HCT116 (cell line): ENCODE measurements around the gene SV2A. TPM values are rescaled to one million over a fixed set of nuclear protein-coding genes. Genes with fewer than 3 reads are reported as not detected.
"Not testable (repeated sequence)": the region's sequence is repeated elsewhere in the genome, so short reads cannot be mapped to it uniquely, and the experiment has no call there.

Experiments used
- ATAC-seq: fragments of 200-7000 bp; cut with Tn5 transposase; 2 replicates; pipeline ENCODE4 v1.9.1; 2020; ENCODE audit warnings: mild to moderate bottlenecking, moderate library complexity
- BruUV-seq: library from RNA; stranded (reverse); fragments of 400-500 nt; replicated peaks from 2 replicates; lab custom pipeline; 2021; lab: Mats Ljungman, UMichigan
- CTCF ChIA-PET: fragments of 300-600 bp; sonication (Branson Sonifier 250); formaldehyde crosslinking; loops from one replicate; lab custom pipeline; 2021; ENCODE audit warnings: antibody characterized with exemption; lab: Charles Lee
- POLR2A ChIA-PET: fragments of 300-600, 350-600 bp; sonication (Branson Sonifier 250); formaldehyde crosslinking; loops from one replicate; lab custom pipeline; 2021; ENCODE audit warnings: antibody characterized with exemption; lab: Charles Lee
- RAD21 ChIA-PET, 2 experiments: fragments of 300-600 bp; sonication (Branson Sonifier 250); formaldehyde crosslinking; loops; one replicate each; lab custom pipeline; 2023; ENCODE audit warnings: low total read pairs in 2 of 2; ENCODE audit not compliant: uncharacterized antibody in 2 of 2, unreplicated experiment in 2 of 2, low non-redundant PET in 1 of 2; lab: Charles Lee
- DNase-seq: peaks from one replicate; pipeline ENCODE4 v3.0.0-alpha.2; 2010; ENCODE audit warnings: low read depth, low spot score
- H2AFZ ChIP-seq: fragments of 200-600 bp; shearing (Covaris generic), sonication (generic); 2 replicates; pipeline ENCODE4 v1.6.1; 2017; ENCODE audit warnings: low read depth, mixed run types, mixed read lengths, antibody characterized with exemption, low read length; ENCODE audit not compliant: poor library complexity, severe bottlenecking
- H3K27ac ChIP-seq: 2 replicates; pipeline ENCODE4 v1.5.1; 2012; ENCODE audit warnings: low read depth, low read length
- H3K27me3 ChIP-seq: fragments of 200-600 bp; sonication (generic); 2 replicates; pipeline ENCODE4 v1.6.1; 2016; ENCODE audit warnings: mixed run types, low read length, mixed read lengths; ENCODE audit not compliant: insufficient read depth
- H3K36me3 ChIP-seq, 2 experiments: fragments of 200-500 bp in 1 of 2; fragments of 200-600 bp in 1 of 2; sonication (Bioruptor generic) in 1 of 2; sonication (generic) in 1 of 2; 2 replicates each; pipeline versions ENCODE4 v1.5.1 to v1.6.1; 2014 to 2016; ENCODE audit warnings: low read length in 2 of 2, inconsistent platforms in 1 of 2, mixed read lengths in 1 of 2, mixed run types in 1 of 2; ENCODE audit not compliant: insufficient read depth in 2 of 2, control insufficient read depth in 1 of 2
- H3K4me1 ChIP-seq, 2 experiments: fragments of 200-600 bp in 1 of 2; sonication (generic) in 1 of 2; 2 replicates each; pipeline versions ENCODE4 v1.5.1 to v1.6.1; 2012 to 2017; ENCODE audit warnings: low read length in 2 of 2, inconsistent platforms in 1 of 2, mild to moderate bottlenecking in 1 of 2, mixed read lengths in 1 of 2, mixed run types in 1 of 2, moderate library complexity in 1 of 2; ENCODE audit not compliant: insufficient read depth in 2 of 2, control insufficient read depth in 1 of 2
- H3K4me2 ChIP-seq: fragments of 200-600 bp; sonication (generic); 2 replicates; pipeline ENCODE4 v1.6.1; 2017; ENCODE audit warnings: mixed run types, low read length, mixed read lengths
- H3K4me3 ChIP-seq, 2 experiments: fragments of 200-600 bp in 1 of 2; sonication (generic) in 1 of 2; replicated peaks in 1 of 2; 2 replicates each; pipeline ENCODE4 v1.5.1; 2011 to 2016; ENCODE audit warnings: low read length in 2 of 2, control low read depth in 1 of 2, low read depth in 1 of 2, mild to moderate bottlenecking in 1 of 2, mixed read lengths in 1 of 2, mixed run types in 1 of 2
- H3K79me2 ChIP-seq: fragments of 200-600 bp; sonication (generic); 2 replicates; pipeline ENCODE4 v1.6.1; 2017; ENCODE audit warnings: mild to moderate bottlenecking, mixed run types, low read length, moderate library complexity, mixed read lengths; ENCODE audit not compliant: insufficient read depth
- H3K9ac ChIP-seq: fragments of 200-600 bp; sonication (generic); 2 replicates; pipeline ENCODE4 v1.6.1; 2016; ENCODE audit warnings: low read length, mixed read lengths
- H3K9me2 ChIP-seq: fragments of 200-600 bp; sonication (generic), shearing (Covaris generic); 2 replicates; pipeline ENCODE4 v1.6.1; 2017; ENCODE audit warnings: mixed run types, mild to moderate bottlenecking, moderate library complexity; ENCODE audit not compliant: insufficient read depth
- H3K9me3 ChIP-seq, 2 experiments: fragments of 200-500 bp in 1 of 2; fragments of 200-600 bp in 1 of 2; sonication (Bioruptor generic) in 1 of 2; sonication (generic) in 1 of 2; 2 replicates each; pipeline ENCODE4 v1.6.1; 2014 to 2017; ENCODE audit warnings: low read length in 2 of 2, mixed read lengths in 2 of 2, inconsistent platforms in 1 of 2, low read depth in 1 of 2, mild to moderate bottlenecking in 1 of 2, mixed run types in 1 of 2, moderate library complexity in 1 of 2; ENCODE audit not compliant: control insufficient read depth in 1 of 2, insufficient read depth in 1 of 2
- H4K20me1 ChIP-seq: fragments of 200-600 bp; sonication (generic), shearing (Covaris generic); 2 replicates; pipeline ENCODE4 v1.6.1; 2017; ENCODE audit warnings: mixed run types, mild to moderate bottlenecking, moderate library complexity; ENCODE audit not compliant: insufficient read depth
- FOSL1 ChIP-seq: IDR thresholded peaks from 2 replicates; pipeline ENCODE4 v1.6.1; 2012; ENCODE audit warnings: low read depth
- MAX ChIP-seq: IDR thresholded peaks from 2 replicates; pipeline ENCODE4 v1.6.1; 2012
- POLR2AphosphoS5 ChIP-seq: IDR thresholded peaks from 2 replicates; pipeline ENCODE4 v1.6.1; 2011; ENCODE audit warnings: mild to moderate bottlenecking, low read depth, low read length, moderate library complexity
- ZBTB33 ChIP-seq: IDR thresholded peaks from 2 replicates; pipeline ENCODE4 v1.6.1; 2011; ENCODE audit warnings: mild to moderate bottlenecking, low read length, moderate library complexity; ENCODE audit not compliant: insufficient replicate concordance; ENCODE audit errors: extremely low read depth
- ZNF274 ChIP-seq: fragments of 200-500 bp; sonication (Bioruptor generic); IDR thresholded peaks from 2 replicates; pipeline ENCODE4 v1.6.1; 2014; ENCODE audit warnings: mild to moderate bottlenecking, low read depth, low read length, inconsistent platforms
- intact Hi-C: fragments of 100-400 bp; cut with micrococcal nuclease; formaldehyde crosslinking; loops from 2 replicates; pipeline ENCODE4 v1.10.0; 2022
- total RNA-seq: library from RNA; stranded (reverse); gene quantifications from one replicate; pipeline ENCODE4 v1.2.1, GENCODE V29; 2021; ENCODE audit not compliant: unreplicated experiment

SV2A gene
- total RNA-seq, 1 experiment from 2014 or later = 0.15 TPM

DNA sequence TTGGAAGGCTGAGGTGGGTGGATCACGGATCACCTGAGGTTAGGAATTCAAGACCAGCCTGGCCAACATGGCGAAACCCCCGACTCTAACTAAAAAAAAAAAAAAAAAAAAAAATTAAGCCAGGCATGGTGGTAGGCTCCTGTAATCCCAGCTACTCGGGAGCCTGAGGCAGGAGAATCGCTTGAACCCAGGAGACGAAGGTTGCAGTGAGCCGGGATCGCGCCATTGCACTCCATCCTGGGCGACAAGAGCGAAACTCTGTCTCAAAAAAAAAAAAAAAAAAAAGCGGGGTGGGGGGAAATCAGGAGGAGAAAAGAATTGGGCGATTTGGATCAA, 21.0 kb upstream of the SV2A start:
- Histone ChIP-seq H3K4me3 (peak overlapping the region; percentile 45 to 64), H3K9ac (peak overlapping the region; percentile 67), H3K4me1 (peaks cover 39 to 66% of the 10 kb centered on the region in 2 experiments), H3K4me2 (peak overlapping the region; percentile 90), H3K27ac (peak overlapping the region; percentile 89)
- H3K27me3 ChIP-seq, H2AFZ ChIP-seq, H3K36me3 ChIP-seq, H3K9me3 ChIP-seq, DNase-seq, ATAC-seq, H4K20me1 ChIP-seq, H3K79me2 ChIP-seq, H3K9me2 ChIP-seq, RAD21 ChIA-PET: not testable (repeated sequence)
- POLR2A ChIA-PET = interaction anchor here (0.7 to 4.2 kb wide), 5 partner anchors 9 to 72 kb away, joined by 3 to 43 read pairs (median 4); partner anchors contain the start of gene OTUD7B
- CTCF ChIA-PET = interaction anchor here (0.9 to 1.2 kb wide), 2 partner anchors 112 to 227 kb away, joined by 4 read pairs; no protein-coding TSS in a partner anchor
- TSS peak; percentile 46 for BruUV-seq
- intact Hi-C loops = loop anchor here (5.0 kb wide), 1 partner anchor 74 kb away; the partner anchor contains the start of gene OTUD7B

DNA sequence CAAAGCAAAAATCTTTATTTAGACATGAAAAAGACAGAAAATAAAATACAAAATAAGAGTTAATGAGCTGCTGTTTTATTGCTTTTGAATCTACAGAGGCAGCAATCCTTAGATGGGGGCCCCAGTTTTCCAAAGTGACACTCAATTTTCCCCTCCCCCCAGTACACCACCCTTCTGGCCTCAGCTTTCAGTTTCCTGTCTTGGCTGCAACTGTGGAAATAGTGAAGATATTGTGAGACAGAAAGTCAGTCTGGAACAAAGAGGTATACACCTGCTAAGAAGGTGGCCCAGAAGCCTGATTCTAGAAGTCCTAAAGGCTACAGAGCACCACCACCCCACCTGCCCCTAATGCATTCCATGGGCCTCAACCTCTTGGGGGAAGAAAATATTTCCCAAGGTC, 20.1 kb upstream of the SV2A start:
- Histone ChIP-seq H3K9ac (peak overlapping the region; percentile 67), H3K4me3 (peak overlapping the region; percentile 45 to 64), H3K27me3 (no peaks in the 10 kb centered on the region), H3K36me3 (no peaks in the 10 kb centered on the region), H3K4me2 (peak overlapping the region; percentile 90), H3K9me2 (no peaks in the 10 kb centered on the region), H3K4me1 (peaks cover 39 to 66% of the 10 kb centered on the region in 2 experiments), H3K79me2 (no peaks in the 10 kb centered on the region), H3K9me3 (no peaks in the 10 kb centered on the region), H2AFZ (no peak overlapping the region), H4K20me1 (no peaks in the 10 kb centered on the region), H3K27ac (peak overlapping the region; percentile 89)
- intact Hi-C loops = loop anchor here (5.0 kb wide), 1 partner anchor 75 kb away; the partner anchor contains the start of gene OTUD7B
- CTCF ChIA-PET = interaction anchor here (1.7 kb wide), 1 partner anchor 249 kb away, joined by 8 read pairs; no protein-coding TSS in a partner anchor
- no peak for DNase-seq
- RAD21 ChIA-PET = no interaction called here
- POLR2A ChIA-PET = interaction anchor here (0.9 to 4.2 kb wide), 3 partner anchors 9 to 94 kb away, joined by 3 to 43 read pairs (median 23); a partner anchor contains a TSS
- TF ChIP-seq FOSL1 = 0 out of 2 replicates have a peak, but pooled peaks have one; percentile 21
- TF ChIP-seq MAX = peak; percentile 20; the same call in 1 of the 2 replicates
- no peak for TF ChIP-seq ZBTB33
- TF ChIP-seq ZNF274 = no peak
- TF ChIP-seq POLR2AphosphoS5 = no peak
- TSS peak; percentile 92 for BruUV-seq
- no peak for ATAC-seq
